ENCODE measurements around the gene NKTR. TPM values are rescaled to one million over a fixed set of nuclear protein-coding genes. Genes with fewer than 3 reads are reported as not detected.
"Not testable (repeated sequence)": the region's sequence is repeated elsewhere in the genome, so short reads cannot be mapped to it uniquely, and the experiment has no call there.

Gene NKTR
- polyA plus RNA-seq, 1 donor from 2014 or later, result 14.7 TPM

DNA sequence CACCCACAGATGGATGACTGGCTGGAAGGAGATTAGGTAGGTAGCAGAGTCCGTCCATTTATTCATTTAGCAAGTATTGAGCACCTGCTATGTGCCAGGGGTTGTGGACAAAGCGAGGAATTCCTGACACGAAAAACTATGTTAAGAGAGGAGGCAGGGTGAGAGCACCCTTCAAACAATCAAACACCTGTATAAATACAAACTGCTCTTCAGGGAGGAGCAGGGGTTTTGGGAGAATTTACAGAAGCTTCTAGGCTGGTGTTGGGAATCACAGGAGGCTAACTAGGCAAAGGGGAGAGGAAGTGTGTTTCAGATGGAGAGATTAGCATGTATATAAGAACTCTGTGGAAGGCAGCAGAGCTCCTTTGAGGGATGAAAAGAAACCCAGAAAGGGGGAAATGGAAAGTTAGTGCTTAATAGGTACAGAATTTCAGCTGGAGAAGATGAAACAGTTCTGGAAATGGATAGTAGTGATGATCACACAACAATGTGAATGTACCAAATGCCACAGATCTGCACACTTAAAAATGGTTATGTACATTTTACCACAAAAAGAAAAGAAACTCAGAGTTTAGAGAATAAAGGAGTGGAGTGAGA is 17.9 kb upstream of the NKTR start:
- Mint-ChIP-seq H3K9me3 (no peaks in the 10 kb centered on the region), H3K36me3 (peaks cover 6% of the 10 kb centered on the region), H3K27me3 (peaks cover 3% of the 10 kb centered on the region), H3K27ac (peak overlapping the region; percentile 97 to 100 (median 97)), H3K4me1 (peaks cover 28 to 32% (median 31%) of the 10 kb centered on the region in 3 donors), H3K4me3 (peak overlapping the region; percentile 95 to 98 (median 96))

DNA sequence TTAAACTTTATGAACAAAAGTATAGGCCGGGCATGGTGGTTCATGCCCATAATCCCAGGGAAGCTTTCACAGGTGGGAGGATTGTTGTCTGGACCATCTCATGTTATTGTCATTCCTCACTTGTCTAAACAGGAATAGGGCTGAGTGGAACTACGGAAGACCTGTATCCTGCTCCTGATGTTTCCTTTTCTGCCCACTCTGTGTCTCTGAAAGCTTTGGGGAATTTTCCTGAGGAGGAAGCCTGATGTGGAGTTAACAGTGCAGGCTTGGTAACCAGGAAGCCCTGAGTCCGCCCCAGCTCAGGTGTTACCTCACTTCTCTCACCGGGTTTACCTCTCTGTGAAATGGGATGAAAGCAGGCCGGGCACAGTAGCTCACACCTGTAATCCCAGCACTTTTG is 11.9 kb upstream of the NKTR start:
- Mint-ChIP-seq H3K36me3 (peaks cover 1% of the 10 kb centered on the region), H3K4me3 (no peak overlapping the region), H3K9me3 (no peaks in the 10 kb centered on the region), H3K27ac (no peak overlapping the region), H3K27me3 (no peaks in the 10 kb centered on the region), H3K4me1 (peaks cover 6 to 19% (median 7%) of the 10 kb centered on the region in 3 donors)

DNA sequence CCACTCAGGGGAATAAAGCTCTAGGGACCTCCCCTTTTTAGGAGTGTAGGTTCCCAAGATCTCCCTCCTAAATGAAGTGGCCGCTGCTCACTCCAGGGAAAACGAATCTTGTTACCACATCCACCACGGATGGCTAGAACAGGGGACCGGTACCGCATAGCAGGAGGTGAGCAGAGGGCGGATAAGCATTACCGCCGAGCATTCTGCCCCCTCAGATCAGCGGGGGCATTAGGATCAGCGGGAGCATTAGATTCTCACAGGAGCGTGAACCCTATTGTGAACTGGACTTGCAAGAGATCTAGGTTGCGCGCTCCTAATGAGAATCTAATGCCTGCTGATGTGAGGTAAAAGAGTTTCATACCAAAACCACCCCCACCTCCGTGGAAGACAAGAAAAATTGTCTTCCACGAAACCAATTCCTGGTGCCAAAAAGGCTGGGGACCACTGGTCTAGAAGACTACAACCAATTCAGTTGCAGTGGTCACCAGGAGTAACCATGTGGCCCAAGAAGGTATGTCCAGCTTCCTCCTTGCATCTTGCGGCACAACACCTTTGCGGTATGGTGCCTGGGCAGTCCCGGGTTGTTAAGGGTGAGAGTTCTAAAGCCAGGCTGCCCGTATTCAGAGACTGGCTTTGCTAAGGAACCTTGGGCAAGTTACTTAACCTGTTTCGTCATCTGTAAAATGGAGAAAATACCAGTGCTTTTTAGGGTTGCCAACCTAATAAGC is 10.9 kb upstream of the NKTR start:
- H3K9me3 Mint-ChIP-seq, result no peaks in the 10 kb centered on the region
- H3K36me3 Mint-ChIP-seq, result peaks cover 1% of the 10 kb centered on the region
- no peaks in the 10 kb centered on the region for H3K27me3 Mint-ChIP-seq
- H3K27ac Mint-ChIP-seq, result peak overlapping the region; percentile 81 to 99 (median 96)
- peak overlapping the region; percentile 83 to 100 (median 98) for H3K4me3 Mint-ChIP-seq
- peaks cover 6 to 22% (median 11%) of the 10 kb centered on the region in 3 donors for H3K4me1 Mint-ChIP-seq

DNA sequence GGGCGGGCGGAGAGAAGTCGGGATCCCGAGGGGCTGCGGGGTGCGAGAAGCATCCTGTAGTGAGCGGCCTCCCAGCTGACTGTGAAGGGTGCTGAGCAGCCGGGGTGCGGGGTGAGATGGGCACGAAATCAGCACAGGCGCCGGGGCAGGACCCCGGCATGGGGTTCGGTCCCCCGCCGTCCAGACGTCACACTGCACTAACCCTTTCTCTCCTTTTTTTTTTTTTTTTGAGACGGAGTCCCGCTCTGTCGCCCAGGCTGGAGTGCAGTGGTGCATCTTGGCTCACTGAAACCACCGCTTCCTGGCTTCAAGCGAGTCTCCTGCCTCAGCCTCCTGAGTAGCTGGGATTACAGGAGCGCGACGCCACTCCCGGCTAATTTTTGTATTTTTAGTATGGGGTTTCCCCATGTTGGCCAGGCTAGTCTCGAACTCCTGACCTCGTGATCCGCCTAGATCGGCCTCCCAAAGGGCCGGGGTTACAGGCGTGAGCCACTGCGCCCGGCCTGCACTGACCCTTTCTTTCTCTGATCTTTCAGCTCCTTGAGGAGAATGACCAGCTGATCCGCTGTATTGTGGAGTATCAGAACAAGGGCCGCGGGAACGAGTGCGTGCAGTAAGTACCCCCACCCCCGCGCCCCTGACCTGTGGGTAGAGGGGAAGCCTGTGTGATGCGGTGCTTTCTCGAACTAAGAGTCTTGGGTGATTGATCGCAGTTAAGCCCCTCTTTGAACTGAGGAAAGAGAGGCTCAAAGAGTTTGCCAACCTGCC is 9.3 kb upstream of the NKTR start:
- H3K27me3 Mint-ChIP-seq, result no peaks in the 10 kb centered on the region
- H3K36me3 Mint-ChIP-seq, result peaks cover 1% of the 10 kb centered on the region
- peak overlapping the region; percentile 83 to 100 (median 98) for H3K4me3 Mint-ChIP-seq
- peaks cover 6 to 22% (median 11%) of the 10 kb centered on the region in 3 donors for H3K4me1 Mint-ChIP-seq
- peak overlapping the region; percentile 81 to 99 (median 96) for H3K27ac Mint-ChIP-seq
- H3K9me3 Mint-ChIP-seq, result no peaks in the 10 kb centered on the region

DNA sequence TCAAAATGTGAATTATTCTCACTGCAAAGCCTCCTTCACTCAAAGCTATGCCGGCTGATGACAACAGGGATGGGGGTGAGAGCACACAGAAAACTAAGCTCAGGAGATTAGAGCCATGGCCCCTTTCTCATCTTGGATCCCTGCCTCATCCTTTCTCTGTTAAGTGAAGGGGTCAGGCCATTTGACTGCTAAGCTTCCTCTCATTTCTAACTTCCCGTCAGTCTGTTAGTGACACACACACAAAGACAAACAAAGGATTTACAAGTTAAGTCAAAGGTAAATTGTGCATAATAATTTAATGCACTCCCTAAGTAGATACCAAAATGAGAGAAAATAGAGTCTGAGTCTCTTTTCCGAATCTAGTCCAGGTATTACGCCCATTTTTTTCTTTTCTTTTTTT is 8.7 kb upstream of the NKTR start:
- H3K27me3 Mint-ChIP-seq, result no peaks in the 10 kb centered on the region

DNA sequence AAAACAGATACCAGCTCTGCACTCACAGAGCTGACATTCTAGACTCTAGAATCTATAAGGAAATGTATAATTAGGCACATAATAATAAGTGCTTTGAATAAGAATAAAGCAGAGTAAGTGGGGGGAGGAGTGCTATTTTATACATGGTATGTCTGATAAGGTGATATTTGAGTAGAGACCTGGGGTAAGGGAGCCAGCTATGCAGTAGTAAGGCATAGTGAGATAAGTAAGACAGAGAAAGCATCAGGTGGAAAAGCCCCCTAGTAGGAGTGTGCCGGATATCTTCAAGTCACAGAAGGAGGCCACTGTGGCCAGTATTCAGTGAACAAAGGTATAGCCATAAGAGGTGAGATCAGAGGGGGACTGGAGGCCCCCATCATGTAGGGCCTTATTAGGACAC is 6.9 kb upstream of the NKTR start:
- H3K27me3 Mint-ChIP-seq, result no peaks in the 10 kb centered on the region
- no peaks in the 10 kb centered on the region for H3K9me3 Mint-ChIP-seq
- H3K4me1 Mint-ChIP-seq, result peaks cover 8 to 24% (median 14%) of the 10 kb centered on the region in 3 donors
- peak overlapping the region; percentile 25 to 54 (median 34) for H3K27ac Mint-ChIP-seq
- H3K36me3 Mint-ChIP-seq, result peaks cover 1% of the 10 kb centered on the region
- peak overlapping the region in 2 of 4 donors; percentile 25 to 42 for H3K4me3 Mint-ChIP-seq

More for the DNA sequence above, 8.7 kb upstream of the NKTR start:
- no peaks in the 10 kb centered on the region for H3K9me3 Mint-ChIP-seq
- H3K4me3 Mint-ChIP-seq, result peak overlapping the region; percentile 63 to 100 (median 98)
- peaks cover 6 to 22% (median 11%) of the 10 kb centered on the region in 3 donors for H3K4me1 Mint-ChIP-seq
- H3K36me3 Mint-ChIP-seq, result peaks cover 1% of the 10 kb centered on the region
- peak overlapping the region; percentile 12 to 99 (median 96) for H3K27ac Mint-ChIP-seq

DNA sequence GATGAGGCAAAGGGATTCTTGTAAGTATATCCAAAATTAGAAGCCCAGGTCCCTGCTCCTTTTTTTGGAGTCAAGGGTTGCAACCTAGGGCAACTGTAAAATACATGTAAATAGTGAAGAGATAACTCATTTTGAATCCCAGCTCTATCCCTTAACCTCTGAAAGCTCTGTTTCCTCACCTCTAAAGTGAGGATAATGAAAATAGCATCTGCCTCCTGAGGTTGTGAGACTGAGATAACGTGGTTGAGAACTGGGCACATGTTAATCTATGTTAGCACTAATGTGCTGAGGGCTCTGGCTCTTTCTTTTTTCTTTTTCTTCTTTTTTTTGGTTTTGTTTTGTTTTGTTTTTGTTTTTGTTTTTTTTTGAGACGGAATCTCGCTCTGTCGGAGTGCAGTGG is 4.8 kb upstream of the NKTR start:
- H3K27ac Mint-ChIP-seq, result no peak overlapping the region
- H3K9me3 Mint-ChIP-seq, result no peaks in the 10 kb centered on the region
- no peaks in the 10 kb centered on the region for H3K27me3 Mint-ChIP-seq
- H3K36me3 Mint-ChIP-seq, result peaks cover 1% of the 10 kb centered on the region
- H3K4me3 Mint-ChIP-seq, result peak overlapping the region in 1 of 4 donors; percentile 39
- H3K4me1 Mint-ChIP-seq, result peaks cover 12 to 23% (median 20%) of the 10 kb centered on the region in 3 donors

DNA sequence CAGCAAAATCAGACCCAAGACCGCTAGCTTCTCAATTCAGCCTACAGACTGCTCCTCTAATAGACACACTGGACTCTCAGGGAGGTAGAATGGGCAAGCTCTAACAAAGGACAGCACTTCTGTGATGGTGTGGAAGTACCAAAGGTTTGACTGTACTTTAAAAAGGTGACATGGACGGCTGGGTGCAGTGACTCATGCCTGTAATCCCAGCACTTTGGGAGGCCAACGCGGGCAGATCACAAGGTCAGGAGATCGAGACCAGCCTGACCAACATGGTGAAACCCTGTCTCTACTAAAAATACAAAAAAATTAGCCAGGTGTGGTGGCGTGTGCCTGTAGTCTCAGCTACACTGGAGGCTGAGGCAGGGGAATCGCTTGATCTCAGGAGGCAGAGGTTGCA is 3.4 kb upstream of the NKTR start:
- H3K4me3 Mint-ChIP-seq, result peak overlapping the region in 1 of 4 donors; percentile 56
- H3K27ac Mint-ChIP-seq, result peak overlapping the region in 2 of 3 donors; percentile 7 to 12
- peaks cover 14 to 27% (median 21%) of the 10 kb centered on the region in 3 donors for H3K4me1 Mint-ChIP-seq
- H3K36me3 Mint-ChIP-seq, H3K27me3 Mint-ChIP-seq, H3K9me3 Mint-ChIP-seq: not testable (repeated sequence)

DNA sequence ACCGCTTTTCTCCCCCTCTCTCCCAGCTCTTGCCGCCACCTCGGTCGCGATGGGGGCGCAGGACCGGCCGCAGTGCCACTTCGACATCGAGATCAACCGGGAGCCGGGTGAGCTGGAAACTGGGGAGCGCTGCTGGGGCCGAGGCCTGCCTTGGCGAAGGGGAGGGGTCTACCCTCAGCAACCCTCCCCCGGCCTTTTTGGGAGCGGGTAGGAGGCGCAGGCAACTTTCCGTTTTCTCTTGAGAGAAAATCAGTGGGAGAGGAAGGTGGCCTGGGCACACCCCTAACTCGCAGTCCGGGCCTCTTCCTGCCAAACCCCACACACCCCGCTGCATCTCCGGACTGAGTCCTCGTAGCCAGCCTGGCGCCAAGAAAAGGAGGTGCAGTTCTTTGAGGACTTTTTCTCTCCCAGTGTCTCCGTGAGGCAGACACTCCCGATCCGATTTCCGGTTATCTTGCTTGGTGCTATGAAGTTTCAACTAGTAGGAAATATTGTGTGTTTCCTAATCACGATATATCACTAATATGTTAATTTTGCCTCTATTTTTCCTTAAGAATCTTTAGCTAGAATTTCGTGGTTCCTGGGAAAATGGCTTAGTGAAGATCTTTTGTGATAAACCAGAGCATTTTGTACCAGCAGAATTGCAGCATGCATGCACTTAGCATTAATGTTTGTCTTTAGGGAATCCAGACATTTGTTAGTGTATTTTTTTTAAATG is 631 bp downstream of the NKTR start:
- Mint-ChIP-seq H3K4me1 (peaks cover 29 to 37% (median 33%) of the 10 kb centered on the region in 3 donors), H3K9me3 (peaks cover 2 to 4% (median 2%) of the 10 kb centered on the region in 3 donors), H3K4me3 (peak overlapping the region; percentile 89 to 97 (median 96)), H3K27me3 (no peaks in the 10 kb centered on the region), H3K27ac (peak overlapping the region; percentile 86 to 96 (median 86)), H3K36me3 (peaks cover 4% of the 10 kb centered on the region)

DNA sequence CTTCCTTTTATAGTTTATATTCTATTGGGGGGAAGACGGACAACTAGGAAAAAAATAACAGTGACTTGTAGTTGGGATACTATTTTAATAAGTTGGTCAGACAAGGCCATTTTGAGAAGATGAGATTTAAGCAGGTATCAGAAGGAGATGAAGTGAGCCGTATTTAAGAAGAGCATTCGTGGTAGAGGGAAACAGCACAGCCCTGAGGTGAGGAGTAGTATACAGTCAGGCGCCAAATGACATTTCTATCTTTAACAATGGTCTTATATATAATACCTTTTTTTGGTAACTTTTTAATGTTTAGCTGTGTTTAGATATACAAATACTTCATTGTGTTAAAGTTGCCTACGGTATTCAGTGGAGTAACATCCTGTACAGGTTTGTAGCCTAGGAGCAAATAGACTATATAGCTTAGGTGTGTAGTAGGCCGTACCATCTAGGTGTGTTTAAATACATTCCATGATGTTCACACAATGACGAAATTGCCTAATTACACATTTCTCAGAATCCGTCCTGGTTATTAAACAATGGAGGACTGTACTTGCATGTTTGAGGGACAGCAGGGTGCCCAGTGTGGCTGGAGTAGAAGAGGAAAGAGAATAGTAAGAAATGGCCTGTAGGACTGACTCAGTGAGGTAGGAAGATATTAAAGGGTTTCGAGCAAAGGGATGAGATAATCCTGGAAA is 1.6 kb downstream of the NKTR start:
- Mint-ChIP-seq H3K36me3 (peaks cover 4% of the 10 kb centered on the region), H3K4me3 (peak overlapping the region; percentile 89 to 97 (median 96)), H3K9me3 (peaks cover 2 to 4% (median 2%) of the 10 kb centered on the region in 3 donors), H3K4me1 (peaks cover 31 to 38% (median 35%) of the 10 kb centered on the region in 3 donors), H3K27ac (peak overlapping the region in 2 of 3 donors; percentile 86 to 92), H3K27me3 (no peaks in the 10 kb centered on the region)

DNA sequence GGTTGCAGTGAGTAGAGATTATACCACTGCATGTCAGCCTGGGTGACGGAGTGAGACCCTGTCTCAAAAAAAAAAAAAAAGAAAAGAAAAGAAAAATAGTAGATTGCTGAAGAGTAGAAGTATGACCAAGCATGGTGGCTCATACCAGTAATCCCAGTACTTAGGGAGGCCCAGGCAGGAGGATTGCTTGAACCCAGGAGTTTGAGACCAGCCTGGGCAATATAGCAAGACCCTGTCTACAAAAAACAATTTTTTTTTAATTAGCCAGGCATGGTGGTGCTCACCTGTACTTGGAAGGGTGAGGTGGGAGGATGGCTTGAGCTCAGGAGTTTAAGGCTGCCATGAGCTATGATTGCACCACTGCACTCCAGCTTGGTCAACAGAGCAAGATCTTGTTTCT is 2.5 kb downstream of the NKTR start:
- H3K27ac Mint-ChIP-seq, result no peak overlapping the region
- H3K9me3 Mint-ChIP-seq, result peaks cover 2 to 4% (median 2%) of the 10 kb centered on the region in 3 donors
- peaks cover 32 to 38% (median 36%) of the 10 kb centered on the region in 3 donors for H3K4me1 Mint-ChIP-seq
- H3K27me3 Mint-ChIP-seq, result no peaks in the 10 kb centered on the region
- peaks cover 4% of the 10 kb centered on the region for H3K36me3 Mint-ChIP-seq
- peak overlapping the region in 1 of 4 donors; percentile 55 for H3K4me3 Mint-ChIP-seq

DNA sequence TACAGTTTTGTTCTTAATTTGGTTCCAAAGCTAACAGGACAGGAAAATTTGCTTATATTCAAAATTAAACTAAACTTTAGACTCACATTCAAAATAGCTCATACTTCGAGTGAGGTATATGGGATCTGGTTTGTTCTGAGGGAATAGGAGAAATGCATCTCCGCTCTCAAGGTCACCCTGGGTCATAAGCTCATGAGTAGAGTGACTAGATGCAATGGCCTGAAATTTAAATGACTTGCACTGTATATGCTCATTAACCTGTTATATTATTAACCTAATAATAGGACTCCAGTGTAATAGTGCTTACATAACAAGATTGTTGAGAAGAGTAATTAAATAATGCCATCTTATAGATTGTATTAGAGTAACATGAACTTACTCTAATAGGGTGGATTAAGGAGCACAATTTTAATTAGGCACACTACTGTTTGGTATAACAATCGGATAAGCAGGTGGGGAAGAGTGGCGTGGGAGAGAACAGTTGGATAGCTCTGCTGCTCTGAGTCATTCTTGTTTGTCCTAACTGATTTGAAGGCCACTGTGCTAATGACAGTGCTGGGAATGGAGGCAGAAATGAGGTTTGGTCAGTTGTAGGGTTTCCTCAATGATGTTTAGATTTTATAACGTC is 5.2 kb downstream of the NKTR start:
- peaks cover 6% of the 10 kb centered on the region for H3K36me3 Mint-ChIP-seq
- H3K27ac Mint-ChIP-seq, result peak overlapping the region in 1 of 3 donors; percentile 7
- H3K9me3 Mint-ChIP-seq, result peaks cover 2 to 4% (median 2%) of the 10 kb centered on the region in 3 donors
- no peaks in the 10 kb centered on the region for H3K27me3 Mint-ChIP-seq
- peaks cover 31 to 42% (median 40%) of the 10 kb centered on the region in 3 donors for H3K4me1 Mint-ChIP-seq
- no peak overlapping the region for H3K4me3 Mint-ChIP-seq

DNA sequence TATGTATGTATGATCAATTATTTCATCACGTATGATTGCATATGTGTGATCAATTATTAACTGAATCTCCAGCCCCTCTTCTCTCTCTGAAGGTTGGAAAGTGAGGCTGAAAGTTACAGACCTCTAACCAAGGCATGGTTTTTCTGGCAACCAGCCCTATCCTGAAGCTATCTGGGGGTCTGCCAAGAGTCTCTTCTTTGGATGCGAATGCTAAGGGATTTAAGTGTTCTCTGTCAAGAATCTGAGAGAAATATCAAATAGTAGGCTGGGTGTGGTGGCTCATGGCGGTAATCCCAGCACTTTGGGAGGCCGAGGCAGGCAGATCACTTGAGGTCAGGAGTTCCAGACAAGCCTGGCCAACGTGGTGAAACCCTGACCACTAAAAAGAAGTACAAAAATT is 8.1 kb downstream of the NKTR start:
- H3K4me3 Mint-ChIP-seq, result no peak overlapping the region
- peaks cover 6% of the 10 kb centered on the region for H3K36me3 Mint-ChIP-seq
- peak overlapping the region in 1 of 3 donors; percentile 25 for H3K27ac Mint-ChIP-seq
- peaks cover 0 to 4% (median 2%) of the 10 kb centered on the region in 3 donors for H3K9me3 Mint-ChIP-seq
- no peaks in the 10 kb centered on the region for H3K27me3 Mint-ChIP-seq
- peaks cover 35 to 48% (median 43%) of the 10 kb centered on the region in 3 donors for H3K4me1 Mint-ChIP-seq

Measured in IgD-negative memory B cell (primary cell).